Adrenal gland (tissue), 12 donors: Measurements from ENCODE around the gene HDDC3. TPM values are rescaled to one million over a fixed set of nuclear protein-coding genes. Genes with fewer than 3 reads are reported as not detected.

ENCODE experiments used
- DNase-seq, 7 donors: peaks; one replicate each; pipeline ENCODE4 v3.0.0-alpha.2; 2019 to 2020
- H3K27ac ChIP-seq, 5 donors: fragments of 200-600 bp; sonication (generic) in 4 of 5; 1 replicate in 3 of 5; 2 replicates in 2 of 5; pipeline versions ENCODE4 v1.5.1 to v1.8.0; 2016 to 2020; ENCODE audit warnings: mild to moderate bottlenecking in 1 of 5
- H3K27me3 ChIP-seq: fragments of 200-600 bp; 2 replicates; pipeline ENCODE4 v1.8.0; 2021
- H3K36me3 ChIP-seq, 2 donors: fragments of 200-600 bp; replicated peaks in 1 of 2; 1 replicate in 1 of 2; 2 replicates in 1 of 2; pipeline versions ENCODE4 v1.5.1 to v1.8.0; 2018 to 2022
- H3K4me1 ChIP-seq, 2 donors: fragments of 200-600 bp; replicated peaks in 1 of 2; 1 replicate in 1 of 2; 2 replicates in 1 of 2; pipeline versions ENCODE4 v1.5.1 to v1.8.0; 2018 to 2021
- H3K4me3 ChIP-seq, 4 donors: fragments of 200-600 bp; sonication (generic) in 3 of 4; one replicate each; pipeline ENCODE4 v1.5.1; 2016 to 2018
- H3K9me3 ChIP-seq, 3 donors: fragments of 200-600 bp; sonication (generic) in 1 of 3; replicated peaks in 1 of 3; 1 replicate in 2 of 3; 2 replicates in 1 of 3; pipeline versions ENCODE4 v1.5.1 to v1.8.0; 2016 to 2021
- CTCF ChIP-seq, 6 experiments: fragments of 450-650 bp in 4 of 6; fragments of 200-600 bp in 2 of 6; sonication (generic) in 1 of 6; IDR thresholded peaks; 1 replicate in 5 of 6; 2 replicates in 1 of 6; pipeline versions ENCODE4 v1.5.1 to v1.8.0; 2016 to 2021; ENCODE audit warnings: antibody characterized with exemption in 6 of 6, mild to moderate bottlenecking in 2 of 6, moderate library complexity in 1 of 6
- POLR2A ChIP-seq, 2 donors: fragments of 450-650 bp; IDR thresholded peaks; one replicate each; pipeline ENCODE4 v1.6.1; 2017; ENCODE audit warnings: antibody characterized with exemption in 2 of 2, mild to moderate bottlenecking in 2 of 2, moderate library complexity in 1 of 2
- WGBS, 4 donors: extraction: QIAGEN DNeasy Blood & Tissue Kit in 2 of 4; methylation state at CpG; one replicate each; pipeline versions ENCODE4 v1.1.5 to v1.1.7; 2013 to 2017; 5-methylcytosine and 5-hydroxymethylcytosine counted together
- intact Hi-C, 2 donors: fragments of 100-400 bp; cut with DNase I; formaldehyde crosslinking; loops; one replicate each; pipeline versions ENCODE4 v1.14.1 to v1.15.0; 2022 to 2023
- polyA plus RNA-seq, 3 donors: library from polyadenylated mRNA; stranded (reverse); fragments of 200-250 nt in 2 of 3; fragments of 350-450 nt in 1 of 3; fragmentation: Illumina TruSeq in 1 of 3; extraction: RNeasy Lipid Tissue Mini Kit (QIAGEN cat#74804) in 1 of 3; gene quantifications; one replicate each; pipeline ENCODE4 v1.2.3, GENCODE V29; 2013 to 2014
- total RNA-seq, 9 donors: library from RNA; depleted of rRNA in 4 of 9; stranded (reverse); fragments of >200 nt in 4 of 9; fragments of 120-200 nt in 1 of 9; fragmentation: NEBNext Ultra II Directional in 1 of 9; extraction: Animal tissue kit (Norgen Biotek cat#: 25700) in 1 of 9; gene quantifications; one replicate each; pipeline versions ENCODE4 v1.1.0 to v1.2.4, GENCODE V29; 2013 to 2023
- donor health status: healthy with polysubstance abuse.
- donor health status: Bipolar disorder and iron deficiency.
- donor health status: DM: yes; HTN: yes; CAD: no.
- donor health status: DM: no; HTN: no; CAD: no.
- donor health status: DM: no; HTN: no; CAD: no.
- donor health status: DM: yes; HTN: yes; CAD: no.

The HDDC3 gene
- total and polyA plus RNA-seq, 12 donors, result 14.6 to 40.2 (median 27.7) TPM

- DNase-seq, result no peak
- H3K9me3 ChIP-seq, result no peaks in the 10 kb centered on the region
- H3K36me3 ChIP-seq, result peaks cover 0 to 65% of the 10 kb centered on the region in 2 donors
- H3K27ac ChIP-seq, result no peak overlapping the region
- no peak for TF ChIP-seq CTCF (IDR thresholded peaks at IDR 0.05)
- no peak for TF ChIP-seq POLR2A (IDR thresholded peaks at IDR 0.05)
- 90 to 93% (median 90%) methylated on average over 6 to 29 of the region's 29 CpGs for WGBS, 4 donors
- H3K4me3 ChIP-seq, result no peak overlapping the region
- H3K27me3 ChIP-seq, result no peaks in the 10 kb centered on the region
- intact Hi-C loops, result no loop called here
- peaks cover 3 to 10% of the 10 kb centered on the region in 2 donors for H3K4me1 ChIP-seq
Measured at GRCh38 chr15:90892498-90893174, 39.7 kb downstream of the HDDC3 start.

- TF ChIP-seq CTCF (IDR thresholded peaks at IDR 0.05) (no peak), POLR2A (IDR thresholded peaks at IDR 0.05) (no peak)
- peaks cover 3 to 10% of the 10 kb centered on the region in 2 donors for H3K4me1 ChIP-seq
- H3K27ac ChIP-seq, result no peak overlapping the region
- no peaks in the 10 kb centered on the region for H3K9me3 ChIP-seq
- DNase-seq, result no peak
- peaks cover 0 to 71% of the 10 kb centered on the region in 2 donors for H3K36me3 ChIP-seq
- no peak overlapping the region for H3K4me3 ChIP-seq
- WGBS, 4 donors, result 80 to 91% (median 85%) methylated on average over 10 to 11 of the region's 11 CpGs
- H3K27me3 ChIP-seq, result no peaks in the 10 kb centered on the region
- intact Hi-C loops, result no loop called here
Measured at GRCh38 chr15:90892023-90892422, 40.3 kb downstream of the HDDC3 start.

- WGBS, 4 donors, result 80 to 95% (median 90%) methylated on average over 3 to 8 of the region's 8 CpGs
- TF ChIP-seq CTCF (IDR thresholded peaks at IDR 0.05), result no peak
- TF ChIP-seq POLR2A (IDR thresholded peaks at IDR 0.05), result no peak
- H3K4me1 ChIP-seq, result peaks cover 3 to 11% of the 10 kb centered on the region in 2 donors
- H3K36me3 ChIP-seq, result peaks cover 0 to 75% of the 10 kb centered on the region in 2 donors
- H3K27ac ChIP-seq, result no peak overlapping the region
- no peak for DNase-seq
- no peaks in the 10 kb centered on the region for H3K9me3 ChIP-seq
- H3K27me3 ChIP-seq, result no peaks in the 10 kb centered on the region
- intact Hi-C loops, result no loop called here
- H3K4me3 ChIP-seq, result no peak overlapping the region
Measured at GRCh38 chr15:90891346-90891949, 40.9 kb downstream of the HDDC3 start.

GRCh38 chr15:90890839-90891238 is 41.5 kb downstream of the HDDC3 start:
- intact Hi-C loops, result no loop called here
- no peak for DNase-seq

More at GRCh38 chr15:90890839-90891238, 41.5 kb downstream of the HDDC3 start:
- no peaks in the 10 kb centered on the region for H3K27me3 ChIP-seq
- peaks cover 0 to 74% of the 10 kb centered on the region in 2 donors for H3K36me3 ChIP-seq
- WGBS, 4 donors, result 78 to 84% (median 78%) methylated on average over 8 to 12 of the region's 12 CpGs; no CpG with 5 or more reads in 1 of the 4 donors
- H3K9me3 ChIP-seq, result no peaks in the 10 kb centered on the region
- peaks cover 2 to 15% of the 10 kb centered on the region in 2 donors for H3K4me1 ChIP-seq
- no peak overlapping the region for H3K4me3 ChIP-seq
- no peak overlapping the region for H3K27ac ChIP-seq
- no peak for TF ChIP-seq POLR2A (IDR thresholded peaks at IDR 0.05)
- no peak for TF ChIP-seq CTCF (IDR thresholded peaks at IDR 0.05)
